Liver (tissue), 9 donors: ENCODE results near the gene RHOH. TPM values are rescaled to one million over a fixed set of nuclear protein-coding genes. Genes with fewer than 3 reads are reported as not detected.

Experiments
- DNase-seq: peaks from one replicate; pipeline ENCODE4 v3.0.0-alpha.2; 2017; ENCODE audit warnings: low spot score
- H3K27ac ChIP-seq, 2 donors: one replicate each; pipeline ENCODE4 v1.7.0; 2013; ENCODE audit warnings: inconsistent platforms in 2 of 2, low read length in 2 of 2, control low read depth in 1 of 2, low read depth in 1 of 2, mild to moderate bottlenecking in 1 of 2
- H3K27me3 ChIP-seq, 4 donors: one replicate each; pipeline versions ENCODE4 v1.6.1 to v1.7.0; 2013; ENCODE audit warnings: low read length in 3 of 4, inconsistent platforms in 1 of 4, mild to moderate bottlenecking in 1 of 4, moderate library complexity in 1 of 4; ENCODE audit not compliant: control insufficient read depth in 4 of 4, insufficient read depth in 4 of 4
- H3K36me3 ChIP-seq, 4 donors: one replicate each; pipeline versions ENCODE4 v1.6.1 to v1.7.0; 2013; ENCODE audit warnings: low read length in 3 of 4, mild to moderate bottlenecking in 3 of 4, low read depth in 1 of 4, moderate library complexity in 1 of 4; ENCODE audit not compliant: control insufficient read depth in 4 of 4, insufficient read depth in 3 of 4
- H3K4me1 ChIP-seq, 4 donors: one replicate each; pipeline versions ENCODE4 v1.6.1 to v1.7.0; 2013; ENCODE audit warnings: low read length in 3 of 4, mild to moderate bottlenecking in 3 of 4, moderate library complexity in 1 of 4; ENCODE audit not compliant: control insufficient read depth in 4 of 4, insufficient read depth in 4 of 4
- H3K4me3 ChIP-seq, 3 donors: one replicate each; pipeline versions ENCODE4 v1.6.1 to v1.7.0; 2013; ENCODE audit warnings: low read length in 3 of 3, control low read depth in 1 of 3, low read depth in 1 of 3, mild to moderate bottlenecking in 1 of 3
- H3K9ac ChIP-seq, 2 donors: one replicate each; pipeline ENCODE4 v1.7.0; 2013; ENCODE audit warnings: low read length in 2 of 2, mild to moderate bottlenecking in 2 of 2, moderate library complexity in 2 of 2, control low read depth in 1 of 2, low read depth in 1 of 2
- H3K9me3 ChIP-seq, 4 donors: one replicate each; pipeline versions ENCODE4 v1.6.1 to v1.7.0; 2013; ENCODE audit warnings: low read length in 3 of 4; ENCODE audit not compliant: control insufficient read depth in 4 of 4
- FOXA1 ChIP-seq: IDR thresholded peaks from 2 replicates; pipeline ENCODE4 v1.6.1; 2016; ENCODE audit warnings: antibody characterized with exemption
- FOXA2 ChIP-seq: IDR thresholded peaks from 2 replicates; pipeline ENCODE4 v1.6.1; 2016; ENCODE audit warnings: antibody characterized with exemption
- GABPA ChIP-seq, 2 donors: IDR thresholded peaks in 1 of 2; conservative IDR thresholded peaks in 1 of 2; 2 replicates each; pipeline ENCODE4 v1.6.1; 2016; ENCODE audit warnings: antibody characterized with exemption in 2 of 2, mild to moderate bottlenecking in 1 of 2, moderate library complexity in 1 of 2
- HNF4G ChIP-seq: IDR thresholded peaks from 2 replicates; pipeline ENCODE4 v1.6.1; 2016; ENCODE audit warnings: antibody characterized with exemption
- RAD21 ChIP-seq, 2 donors: IDR thresholded peaks; 2 replicates each; pipeline ENCODE4 v1.6.1; 2016; ENCODE audit warnings: antibody characterized with exemption in 2 of 2, mild to moderate bottlenecking in 2 of 2
- RXRA ChIP-seq, 2 donors: IDR thresholded peaks; 2 replicates each; pipeline ENCODE4 v1.6.1; 2017 to 2018; ENCODE audit warnings: antibody characterized with exemption in 2 of 2, mild to moderate bottlenecking in 1 of 2
- YY1 ChIP-seq: IDR thresholded peaks from 2 replicates; pipeline ENCODE4 v1.6.1; 2016; ENCODE audit warnings: antibody characterized with exemption, mild to moderate bottlenecking
- WGBS: extraction: QIAGEN DNeasy Blood & Tissue Kit; methylation state at CpG from one replicate; pipeline ENCODE4 v1.1.7; 2013; 5-methylcytosine and 5-hydroxymethylcytosine counted together
- polyA plus RNA-seq, 2 donors: library from polyadenylated mRNA; stranded (reverse) in 1 of 2; unstranded in 1 of 2; fragments of 200-250 nt in 1 of 2; fragments of >200 nt in 1 of 2; fragmentation: Nextera tagmentation in 1 of 2; extraction: Ambion mirVana in 1 of 2; gene quantifications; one replicate each; pipeline versions ENCODE4 v1.2.1 to v1.2.3, GENCODE V29; 2013 to 2015
- total RNA-seq, 2 donors: library from RNA; depleted of rRNA; stranded (reverse); fragments of >200 nt; gene quantifications; one replicate each; pipeline ENCODE4 v1.2.3, GENCODE V29; 2014
- TF ChIP-seq, protein P1 (sequence below): fragments of 150-350 bp; IDR thresholded peaks from 2 replicates; pipeline ENCODE4 v1.5.1; 2017; ENCODE audit warnings: improper control_type of control experiment, low read depth, low read length; ENCODE audit not compliant: missing input control
- TF ChIP-seq, protein P2 (sequence below): IDR thresholded peaks from 2 replicates; pipeline ENCODE4 v1.6.1; 2016; ENCODE audit warnings: antibody characterized with exemption, mild to moderate bottlenecking
- TF ChIP-seq, protein P3 (sequence below): IDR thresholded peaks from 2 replicates; pipeline ENCODE4 v1.6.1; 2016; ENCODE audit warnings: antibody characterized with exemption
- TF ChIP-seq, protein P4 (sequence below): IDR thresholded peaks from 2 replicates; pipeline ENCODE4 v1.6.1; 2016; ENCODE audit warnings: antibody characterized with exemption
- donor health status: healthy.
- donor health status: healthy.
- donor health status: healthy.
- donor health status: healthy.
- donor health status: healthy.

Gene RHOH
- total and polyA plus RNA-seq, 4 donors: 0.56 to 2.3 (median 1.3) TPM

DNA sequence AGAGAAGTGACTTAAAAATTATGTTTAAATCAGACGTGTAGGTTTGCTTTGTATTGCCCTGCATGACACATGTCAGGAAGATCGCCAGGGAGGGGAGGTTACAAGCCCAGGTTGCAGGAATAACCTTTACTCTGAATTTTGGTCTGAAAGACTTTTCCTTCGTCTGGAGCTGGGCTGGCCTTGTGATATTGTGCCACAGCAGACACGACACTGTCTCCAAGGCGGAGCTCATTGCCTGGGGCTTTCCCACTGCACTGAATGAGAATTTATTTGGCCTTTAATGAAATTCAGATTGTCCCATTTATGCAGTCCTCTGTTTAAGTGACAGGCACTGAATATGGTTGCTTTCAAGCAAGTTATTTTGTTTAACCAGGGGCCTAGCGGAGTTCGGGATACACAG lies 45.1 kb downstream of the RHOH start:
- H3K4me1 ChIP-seq: no peaks in the 10 kb centered on the region
- H3K9ac ChIP-seq: no peak overlapping the region
- TF ChIP-seq FOXA1: no peak
- TF ChIP-seq GABPA (IDR thresholded peaks at IDR 0.05 in 1 of 2, conservative IDR thresholded peaks at IDR 0.05 in 1 of 2): no peak
- TF ChIP-seq, protein P1, sequence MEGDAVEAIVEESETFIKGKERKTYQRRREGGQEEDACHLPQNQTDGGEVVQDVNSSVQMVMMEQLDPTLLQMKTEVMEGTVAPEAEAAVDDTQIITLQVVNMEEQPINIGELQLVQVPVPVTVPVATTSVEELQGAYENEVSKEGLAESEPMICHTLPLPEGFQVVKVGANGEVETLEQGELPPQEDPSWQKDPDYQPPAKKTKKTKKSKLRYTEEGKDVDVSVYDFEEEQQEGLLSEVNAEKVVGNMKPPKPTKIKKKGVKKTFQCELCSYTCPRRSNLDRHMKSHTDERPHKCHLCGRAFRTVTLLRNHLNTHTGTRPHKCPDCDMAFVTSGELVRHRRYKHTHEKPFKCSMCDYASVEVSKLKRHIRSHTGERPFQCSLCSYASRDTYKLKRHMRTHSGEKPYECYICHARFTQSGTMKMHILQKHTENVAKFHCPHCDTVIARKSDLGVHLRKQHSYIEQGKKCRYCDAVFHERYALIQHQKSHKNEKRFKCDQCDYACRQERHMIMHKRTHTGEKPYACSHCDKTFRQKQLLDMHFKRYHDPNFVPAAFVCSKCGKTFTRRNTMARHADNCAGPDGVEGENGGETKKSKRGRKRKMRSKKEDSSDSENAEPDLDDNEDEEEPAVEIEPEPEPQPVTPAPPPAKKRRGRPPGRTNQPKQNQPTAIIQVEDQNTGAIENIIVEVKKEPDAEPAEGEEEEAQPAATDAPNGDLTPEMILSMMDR: no peak
- TF ChIP-seq, protein P2, sequence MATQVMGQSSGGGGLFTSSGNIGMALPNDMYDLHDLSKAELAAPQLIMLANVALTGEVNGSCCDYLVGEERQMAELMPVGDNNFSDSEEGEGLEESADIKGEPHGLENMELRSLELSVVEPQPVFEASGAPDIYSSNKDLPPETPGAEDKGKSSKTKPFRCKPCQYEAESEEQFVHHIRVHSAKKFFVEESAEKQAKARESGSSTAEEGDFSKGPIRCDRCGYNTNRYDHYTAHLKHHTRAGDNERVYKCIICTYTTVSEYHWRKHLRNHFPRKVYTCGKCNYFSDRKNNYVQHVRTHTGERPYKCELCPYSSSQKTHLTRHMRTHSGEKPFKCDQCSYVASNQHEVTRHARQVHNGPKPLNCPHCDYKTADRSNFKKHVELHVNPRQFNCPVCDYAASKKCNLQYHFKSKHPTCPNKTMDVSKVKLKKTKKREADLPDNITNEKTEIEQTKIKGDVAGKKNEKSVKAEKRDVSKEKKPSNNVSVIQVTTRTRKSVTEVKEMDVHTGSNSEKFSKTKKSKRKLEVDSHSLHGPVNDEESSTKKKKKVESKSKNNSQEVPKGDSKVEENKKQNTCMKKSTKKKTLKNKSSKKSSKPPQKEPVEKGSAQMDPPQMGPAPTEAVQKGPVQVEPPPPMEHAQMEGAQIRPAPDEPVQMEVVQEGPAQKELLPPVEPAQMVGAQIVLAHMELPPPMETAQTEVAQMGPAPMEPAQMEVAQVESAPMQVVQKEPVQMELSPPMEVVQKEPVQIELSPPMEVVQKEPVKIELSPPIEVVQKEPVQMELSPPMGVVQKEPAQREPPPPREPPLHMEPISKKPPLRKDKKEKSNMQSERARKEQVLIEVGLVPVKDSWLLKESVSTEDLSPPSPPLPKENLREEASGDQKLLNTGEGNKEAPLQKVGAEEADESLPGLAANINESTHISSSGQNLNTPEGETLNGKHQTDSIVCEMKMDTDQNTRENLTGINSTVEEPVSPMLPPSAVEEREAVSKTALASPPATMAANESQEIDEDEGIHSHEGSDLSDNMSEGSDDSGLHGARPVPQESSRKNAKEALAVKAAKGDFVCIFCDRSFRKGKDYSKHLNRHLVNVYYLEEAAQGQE: no peak
- no peak for TF ChIP-seq YY1
- TF ChIP-seq, protein P3, sequence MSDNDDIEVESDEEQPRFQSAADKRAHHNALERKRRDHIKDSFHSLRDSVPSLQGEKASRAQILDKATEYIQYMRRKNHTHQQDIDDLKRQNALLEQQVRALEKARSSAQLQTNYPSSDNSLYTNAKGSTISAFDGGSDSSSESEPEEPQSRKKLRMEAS: no peak
- no peak for TF ChIP-seq RAD21 (IDR thresholded peaks at IDR 0.05)

DNA sequence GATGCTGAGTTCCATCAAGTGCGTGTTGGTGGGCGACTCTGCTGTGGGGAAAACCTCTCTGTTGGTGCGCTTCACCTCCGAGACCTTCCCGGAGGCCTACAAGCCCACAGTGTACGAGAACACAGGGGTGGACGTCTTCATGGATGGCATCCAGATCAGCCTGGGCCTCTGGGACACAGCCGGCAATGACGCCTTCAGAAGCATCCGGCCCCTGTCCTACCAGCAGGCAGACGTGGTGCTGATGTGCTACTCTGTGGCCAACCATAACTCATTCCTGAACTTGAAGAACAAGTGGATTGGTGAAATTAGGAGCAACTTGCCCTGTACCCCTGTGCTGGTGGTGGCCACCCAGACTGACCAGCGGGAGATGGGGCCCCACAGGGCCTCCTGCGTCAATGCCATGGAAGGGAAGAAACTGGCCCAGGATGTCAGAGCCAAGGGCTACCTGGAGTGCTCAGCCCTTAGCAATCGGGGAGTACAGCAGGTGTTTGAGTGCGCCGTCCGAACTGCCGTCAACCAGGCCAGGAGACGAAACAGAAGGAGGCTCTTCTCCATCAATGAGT lies 46.6 kb downstream of the RHOH start:
- no peaks in the 10 kb centered on the region for H3K27me3 ChIP-seq
- H3K4me1 ChIP-seq: no peaks in the 10 kb centered on the region
- no peak for TF ChIP-seq HNF4G
- TF ChIP-seq, protein P2: no peak
- no peak for TF ChIP-seq RXRA (IDR thresholded peaks at IDR 0.05)
- TF ChIP-seq, protein P4, sequence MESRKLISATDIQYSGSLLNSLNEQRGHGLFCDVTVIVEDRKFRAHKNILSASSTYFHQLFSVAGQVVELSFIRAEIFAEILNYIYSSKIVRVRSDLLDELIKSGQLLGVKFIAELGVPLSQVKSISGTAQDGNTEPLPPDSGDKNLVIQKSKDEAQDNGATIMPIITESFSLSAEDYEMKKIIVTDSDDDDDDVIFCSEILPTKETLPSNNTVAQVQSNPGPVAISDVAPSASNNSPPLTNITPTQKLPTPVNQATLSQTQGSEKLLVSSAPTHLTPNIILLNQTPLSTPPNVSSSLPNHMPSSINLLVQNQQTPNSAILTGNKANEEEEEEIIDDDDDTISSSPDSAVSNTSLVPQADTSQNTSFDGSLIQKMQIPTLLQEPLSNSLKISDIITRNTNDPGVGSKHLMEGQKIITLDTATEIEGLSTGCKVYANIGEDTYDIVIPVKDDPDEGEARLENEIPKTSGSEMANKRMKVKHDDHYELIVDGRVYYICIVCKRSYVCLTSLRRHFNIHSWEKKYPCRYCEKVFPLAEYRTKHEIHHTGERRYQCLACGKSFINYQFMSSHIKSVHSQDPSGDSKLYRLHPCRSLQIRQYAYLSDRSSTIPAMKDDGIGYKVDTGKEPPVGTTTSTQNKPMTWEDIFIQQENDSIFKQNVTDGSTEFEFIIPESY: no peak
- TF ChIP-seq, protein P3: no peak
- no peak for TF ChIP-seq FOXA2
- no peak for TF ChIP-seq GABPA (IDR thresholded peaks at IDR 0.05 in 1 of 2, conservative IDR thresholded peaks at IDR 0.05 in 1 of 2)
- TF ChIP-seq, protein P1: no peak
- TF ChIP-seq RAD21 (IDR thresholded peaks at IDR 0.05): no peak
- no peak overlapping the region for H3K9ac ChIP-seq
- H3K27ac ChIP-seq: no peak overlapping the region
- H3K36me3 ChIP-seq: no peaks in the 10 kb centered on the region
- no peak overlapping the region for H3K4me3 ChIP-seq
- 95% methylated on average over 19 of the region's 19 CpGs for WGBS
- no peak for DNase-seq
- H3K9me3 ChIP-seq: no peaks in the 10 kb centered on the region

More for the DNA sequence above, 45.1 kb downstream of the RHOH start:
- H3K4me3 ChIP-seq: no peak overlapping the region
- no peaks in the 10 kb centered on the region for H3K36me3 ChIP-seq
- no peak overlapping the region for H3K27ac ChIP-seq
- no peaks in the 10 kb centered on the region for H3K9me3 ChIP-seq
- no peak for DNase-seq
- WGBS: 77% methylated on average over 7 of the region's 7 CpGs
- no peaks in the 10 kb centered on the region for H3K27me3 ChIP-seq
